Neural cell (in vitro differentiated cells): ENCODE data around the gene ZMYM3. TPM values are rescaled to one million over a fixed set of nuclear protein-coding genes. Genes with fewer than 3 reads are reported as not detected.
"Not testable (repeated sequence)": the region's sequence is repeated elsewhere in the genome, so short reads cannot be mapped to it uniquely, and the experiment has no call there.

ENCODE experiments used
- H2AFZ ChIP-seq: fragments of 200-600, 300-800 bp; sonication (generic), shearing (Covaris generic); 2 replicates; pipeline ENCODE4 v1.6.0; 2014; ENCODE audit warnings: low read depth, mild to moderate bottlenecking, antibody characterized with exemption, low read length, moderate library complexity
- H3F3A ChIP-seq: fragments of 200-600 bp; shearing (Covaris generic); 2 replicates; pipeline ENCODE4 v1.6.1; 2016; ENCODE audit warnings: mild to moderate bottlenecking, moderate library complexity, mixed read lengths, antibody characterized with exemption, low read length; ENCODE audit not compliant: insufficient read depth, poor library complexity, severe bottlenecking
- H3K27ac ChIP-seq: fragments of 200-600, 300-800 bp; sonication (generic), shearing (Covaris generic); 2 replicates; pipeline ENCODE4 v1.5.1; 2014; ENCODE audit warnings: mild to moderate bottlenecking, low read length, moderate library complexity
- H3K27me3 ChIP-seq: fragments of 300-800, 200-600 bp; sonication (generic), shearing (Covaris generic); 2 replicates; pipeline ENCODE4 v1.6.0; 2014; ENCODE audit warnings: mild to moderate bottlenecking, low read depth, low read length, moderate library complexity; ENCODE audit not compliant: insufficient read depth
- H3K36me3 ChIP-seq: fragments of 300-800, 200-600 bp; sonication (generic), shearing (Covaris generic); 2 replicates; pipeline ENCODE4 v1.5.1; 2014; ENCODE audit warnings: mild to moderate bottlenecking, antibody characterized with exemption, low read length, moderate library complexity; ENCODE audit not compliant: insufficient read depth
- H3K4me2 ChIP-seq: fragments of 300-800, 200-600 bp; sonication (generic), shearing (Covaris generic); 2 replicates; pipeline ENCODE4 v1.6.0; 2014; ENCODE audit warnings: mild to moderate bottlenecking, low read length
- H3K4me3 ChIP-seq: fragments of 300-800, 200-600 bp; sonication (generic), shearing (Covaris generic); 2 replicates; pipeline ENCODE4 v1.5.1; 2014; ENCODE audit warnings: mild to moderate bottlenecking, low read length, moderate library complexity
- H3K79me2 ChIP-seq: fragments of 200-600 bp; shearing (Covaris generic); replicated peaks from 2 replicates; pipeline ENCODE4 v1.6.0; 2014; ENCODE audit warnings: mild to moderate bottlenecking, low read length, moderate library complexity; ENCODE audit not compliant: insufficient read depth
- H3K9ac ChIP-seq: fragments of 300-800, 200-600 bp; sonication (generic), shearing (Covaris generic); 2 replicates; pipeline ENCODE4 v1.6.1; 2016; ENCODE audit warnings: mild to moderate bottlenecking, low read length, mixed read lengths
- H3K9me2 ChIP-seq: fragments of 200-600 bp; shearing (Covaris generic); 2 replicates; pipeline ENCODE4 v1.6.1; 2016; ENCODE audit warnings: mild to moderate bottlenecking, low read length, mixed read lengths; ENCODE audit not compliant: insufficient read depth
- H3K9me3 ChIP-seq: fragments of 200-600, 300-800 bp; sonication (generic), shearing (Covaris generic); 2 replicates; pipeline ENCODE4 v1.6.1; 2016; ENCODE audit warnings: mild to moderate bottlenecking, mixed run types, low read length, moderate library complexity, mixed read lengths
- H4K20me1 ChIP-seq: fragments of 200-600 bp; shearing (Covaris generic); 2 replicates; pipeline ENCODE4 v1.6.1; 2016; ENCODE audit warnings: mild to moderate bottlenecking, mixed run types; ENCODE audit not compliant: insufficient read depth
- CTCF ChIP-seq: fragments of 450-650 bp; IDR thresholded peaks from 2 replicates; pipeline ENCODE4 v1.5.1; 2014; ENCODE audit warnings: antibody characterized with exemption, mild to moderate bottlenecking, moderate library complexity; ENCODE audit not compliant: poor library complexity, severe bottlenecking
- EP300 ChIP-seq: fragments of 450-650 bp; conservative IDR thresholded peaks from 2 replicates; pipeline ENCODE4 v1.6.1; 2014; ENCODE audit warnings: antibody characterized with exemption, mild to moderate bottlenecking, moderate library complexity; ENCODE audit not compliant: poor library complexity, severe bottlenecking
- EZH2 ChIP-seq: fragments of 200-600, 300-800 bp; shearing (Covaris generic), sonication (generic); IDR thresholded peaks from 2 replicates; pipeline ENCODE4 v1.6.1; 2014; ENCODE audit warnings: antibody characterized with exemption, low read length, borderline replicate concordance, mild to moderate bottlenecking; ENCODE audit not compliant: insufficient read depth, poor library complexity, severe bottlenecking
- MXI1 ChIP-seq: fragments of 450-650 bp; conservative IDR thresholded peaks from 2 replicates; pipeline ENCODE4 v1.6.1; 2014; ENCODE audit warnings: antibody characterized with exemption, mild to moderate bottlenecking; ENCODE audit not compliant: poor library complexity, severe bottlenecking
- POLR2AphosphoS5 ChIP-seq: IDR thresholded peaks from 2 replicates; pipeline ENCODE4 v1.6.1; 2012
- RAD21 ChIP-seq: fragments of 450-650 bp; conservative IDR thresholded peaks from 2 replicates; pipeline ENCODE4 v1.6.1; 2014; ENCODE audit warnings: antibody characterized with exemption, mild to moderate bottlenecking, moderate library complexity
- REST ChIP-seq: IDR thresholded peaks from 2 replicates; pipeline ENCODE4 v1.6.1; 2012; ENCODE audit warnings: borderline replicate concordance
- SMC3 ChIP-seq: fragments of 450-650 bp; conservative IDR thresholded peaks from 2 replicates; pipeline ENCODE4 v1.6.1; 2014; ENCODE audit warnings: antibody characterized with exemption, mild to moderate bottlenecking, moderate library complexity; ENCODE audit not compliant: poor library complexity
- TAF1 ChIP-seq: IDR thresholded peaks from 2 replicates; pipeline ENCODE4 v1.6.1; 2012; ENCODE audit warnings: low read depth
- polyA plus RNA-seq: library from polyadenylated mRNA; depleted of rRNA; stranded (reverse); fragments of >200 nt; gene quantifications from 2 replicates; pipeline ENCODE4 v1.2.3, GENCODE V29; 2014

The ZMYM3 gene
- polyA plus RNA-seq, 1 donor from 2014 or later: 32.8 TPM

GRCh38 chrX:71282514-71283402 lies 28.8 kb upstream of the ZMYM3 start:
- H4K20me1 ChIP-seq: no peaks in the 10 kb centered on the region
- H3K36me3 ChIP-seq: no peaks in the 10 kb centered on the region
- peak overlapping the region; percentile 39 for H3K4me2 ChIP-seq
- H3K9ac ChIP-seq: peak overlapping the region; percentile 67
- no peaks in the 10 kb centered on the region for H3K9me2 ChIP-seq
- H2AFZ ChIP-seq: peak overlapping the region; percentile 40
- H3K27me3 ChIP-seq: no peaks in the 10 kb centered on the region
- H3K9me3 ChIP-seq: no peaks in the 10 kb centered on the region
- peak overlapping the region; percentile 96 for H3K27ac ChIP-seq
- H3F3A ChIP-seq: no peaks in the 10 kb centered on the region
- H3K79me2 ChIP-seq: peaks cover 31% of the 10 kb centered on the region
- H3K4me3 ChIP-seq: peak overlapping the region; percentile 79
- TF ChIP-seq CTCF (no peak), TAF1 (no peak), SMC3 (no peak), MXI1 (peak; percentile 19), EP300 (peak; percentile 58), RAD21 (peak; percentile 8), POLR2AphosphoS5 (no peak)

- H3K79me2 ChIP-seq: peaks cover 24% of the 10 kb centered on the region
- not testable (repeated sequence) for H3K4me3 ChIP-seq, H2AFZ ChIP-seq, H3K27me3 ChIP-seq, H3F3A ChIP-seq, H3K27ac ChIP-seq, H3K4me2 ChIP-seq, H3K9me3 ChIP-seq, H3K9me2 ChIP-seq, H3K36me3 ChIP-seq, H4K20me1 ChIP-seq, H3K9ac ChIP-seq
Observed at GRCh38 chrX:71281300-71281699, 27.4 kb upstream of the ZMYM3 start.

- H3K27me3 ChIP-seq, H4K20me1 ChIP-seq, H3K79me2 ChIP-seq, H2AFZ ChIP-seq, H3K9me2 ChIP-seq, H3K36me3 ChIP-seq, H3K27ac ChIP-seq, H3K9ac ChIP-seq, H3K4me2 ChIP-seq, H3K9me3 ChIP-seq, H3K4me3 ChIP-seq, H3F3A ChIP-seq: not testable (repeated sequence)
Observed at GRCh38 chrX:71272313-71272712, 18.4 kb upstream of the ZMYM3 start.

GRCh38 chrX:71269801-71270395 lies 16.0 kb upstream of the ZMYM3 start:
- no peaks in the 10 kb centered on the region for H4K20me1 ChIP-seq
- no peaks in the 10 kb centered on the region for H3K36me3 ChIP-seq
- H3K27me3 ChIP-seq: no peaks in the 10 kb centered on the region
- H3F3A ChIP-seq: no peaks in the 10 kb centered on the region
- H2AFZ ChIP-seq: no peak overlapping the region
- H3K9me2 ChIP-seq: no peaks in the 10 kb centered on the region
- no peak overlapping the region for H3K9ac ChIP-seq
- H3K4me2 ChIP-seq: no peak overlapping the region
- no peak overlapping the region for H3K27ac ChIP-seq
- H3K4me3 ChIP-seq: no peak overlapping the region
- no peaks in the 10 kb centered on the region for H3K79me2 ChIP-seq
- H3K9me3 ChIP-seq: no peaks in the 10 kb centered on the region
- TF ChIP-seq MXI1 (no peak), CTCF (no peak), SMC3 (no peak), RAD21 (no peak), REST (no peak), TAF1 (no peak), EZH2 (no peak)
